ENCODE measurements around the gene SRMS. TPM values are rescaled to one million over a fixed set of nuclear protein-coding genes. Genes with fewer than 3 reads are reported as not detected.

Gene SRMS, protein sequence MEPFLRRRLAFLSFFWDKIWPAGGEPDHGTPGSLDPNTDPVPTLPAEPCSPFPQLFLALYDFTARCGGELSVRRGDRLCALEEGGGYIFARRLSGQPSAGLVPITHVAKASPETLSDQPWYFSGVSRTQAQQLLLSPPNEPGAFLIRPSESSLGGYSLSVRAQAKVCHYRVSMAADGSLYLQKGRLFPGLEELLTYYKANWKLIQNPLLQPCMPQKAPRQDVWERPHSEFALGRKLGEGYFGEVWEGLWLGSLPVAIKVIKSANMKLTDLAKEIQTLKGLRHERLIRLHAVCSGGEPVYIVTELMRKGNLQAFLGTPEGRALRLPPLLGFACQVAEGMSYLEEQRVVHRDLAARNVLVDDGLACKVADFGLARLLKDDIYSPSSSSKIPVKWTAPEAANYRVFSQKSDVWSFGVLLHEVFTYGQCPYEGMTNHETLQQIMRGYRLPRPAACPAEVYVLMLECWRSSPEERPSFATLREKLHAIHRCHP
- under 1 TPM in 1 of 10 donors, not detected in 9; 0.23 TPM for polyA plus RNA-seq (ENCODE audit: insufficient read length in 10 of 10)
- long read RNA-seq, donor 1: 0 reads
- long read RNA-seq, donor 2: 0 reads
- long read RNA-seq, donor 3: 0 reads
- long read RNA-seq, donor 4: 0 reads
- long read RNA-seq, donor 5: 0 reads
- long read RNA-seq, donor 6: 0 reads
- long read RNA-seq, donor 7: 0 reads
- long read RNA-seq, donor 8: 0 reads
- long read RNA-seq, donor 9: 0 reads

DNA sequence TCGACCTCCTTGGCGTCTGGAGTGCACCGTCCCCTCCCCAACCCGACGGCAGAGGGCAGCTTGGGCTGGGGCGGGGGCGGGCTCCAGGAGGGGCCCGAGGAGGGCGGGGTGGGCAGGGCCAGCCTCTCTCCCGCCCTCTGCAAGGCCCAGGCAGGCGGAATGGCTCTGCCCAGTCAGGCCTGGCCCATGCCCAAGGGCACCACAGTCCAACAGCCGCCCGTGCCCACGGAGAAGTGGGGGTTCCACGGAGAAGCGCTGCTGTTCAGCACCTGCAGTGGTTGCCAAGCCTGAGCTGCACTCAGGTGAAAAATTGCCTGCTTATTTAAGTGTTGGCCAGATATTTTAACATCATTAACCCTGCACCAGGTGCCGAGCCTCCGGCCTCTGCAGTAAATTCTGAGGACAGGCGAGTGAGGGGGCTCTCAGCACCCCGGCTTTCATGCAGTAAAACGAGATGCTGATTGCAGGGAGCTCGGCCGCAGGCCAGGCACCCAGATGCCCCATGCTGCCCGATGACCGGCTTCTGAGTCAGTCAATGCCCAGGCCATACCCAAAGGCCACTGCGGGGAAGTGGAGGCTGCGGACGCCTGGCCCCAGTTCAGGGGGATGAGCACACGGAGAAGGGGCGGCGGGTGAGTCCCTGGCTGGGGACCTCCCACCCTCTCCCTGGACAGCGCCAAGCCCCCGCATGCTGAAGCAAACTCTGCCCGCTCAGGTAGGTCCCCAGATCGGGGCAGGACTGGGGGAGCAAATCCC lies at the start of gene SRMS:
Gene SRMS, minus strand, starts transcription at position 25 of the 756 bp plus-strand sequence. CDS start 286 bp downstream, outside the sequence.
- DNase-seq: no peak

DNA sequence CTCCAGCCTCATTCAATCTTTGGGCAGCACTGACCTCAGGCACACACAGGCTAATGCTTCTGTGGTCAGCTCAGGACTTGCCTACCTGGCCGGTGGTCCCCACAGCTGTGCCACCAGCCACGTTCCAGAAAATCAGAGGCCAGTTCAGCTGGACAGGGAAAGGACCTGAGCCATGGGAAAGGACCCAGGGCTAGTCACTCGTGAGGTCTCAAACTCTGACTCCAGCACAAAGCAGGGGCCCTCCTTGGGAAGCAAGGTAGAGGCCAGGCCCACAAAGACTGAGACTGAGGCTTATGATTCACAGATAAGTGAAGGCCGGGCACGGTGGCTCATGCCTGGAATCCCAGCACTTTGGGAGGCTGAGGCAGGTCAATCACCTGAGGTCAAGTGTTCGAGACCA lies 48.9 kb upstream of the SRMS start:
- DNase-seq: no peak

DNA sequence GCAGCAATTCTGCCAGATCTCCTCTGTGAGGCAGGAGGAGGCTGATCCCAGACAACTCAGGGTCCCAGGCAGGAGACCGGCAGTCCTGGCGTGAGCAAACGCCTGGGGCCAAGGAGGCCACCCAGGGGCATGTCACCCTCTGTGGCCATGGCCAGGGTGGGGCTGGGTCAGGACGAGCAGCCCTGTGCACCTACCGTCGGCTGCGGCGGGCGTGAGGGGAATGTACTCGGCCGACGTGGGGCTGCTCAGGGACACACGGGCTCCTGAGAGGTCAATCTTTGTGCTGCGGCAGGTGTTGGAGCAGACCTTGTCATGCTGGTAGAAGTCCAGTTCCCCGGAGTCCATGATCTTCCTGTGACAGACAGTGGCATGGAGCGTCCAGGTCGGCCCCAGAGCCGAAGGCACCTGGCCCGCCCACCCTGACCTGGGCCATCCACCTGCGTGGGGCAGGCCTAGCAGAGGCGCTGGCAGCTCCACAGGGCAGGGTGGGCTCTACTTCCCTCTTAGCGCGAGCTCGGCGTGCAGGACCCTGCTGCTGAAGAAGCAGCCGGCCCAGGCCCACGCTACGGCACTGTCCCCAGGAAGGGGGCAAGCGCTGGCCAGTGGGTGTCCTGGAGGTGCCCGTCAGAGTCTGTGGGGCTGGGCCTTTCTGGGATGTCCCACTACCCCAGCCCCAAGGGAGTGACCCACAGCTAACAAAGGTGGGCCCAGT lies 48.0 kb upstream of the SRMS start:
- DNase-seq: no peak

DNA sequence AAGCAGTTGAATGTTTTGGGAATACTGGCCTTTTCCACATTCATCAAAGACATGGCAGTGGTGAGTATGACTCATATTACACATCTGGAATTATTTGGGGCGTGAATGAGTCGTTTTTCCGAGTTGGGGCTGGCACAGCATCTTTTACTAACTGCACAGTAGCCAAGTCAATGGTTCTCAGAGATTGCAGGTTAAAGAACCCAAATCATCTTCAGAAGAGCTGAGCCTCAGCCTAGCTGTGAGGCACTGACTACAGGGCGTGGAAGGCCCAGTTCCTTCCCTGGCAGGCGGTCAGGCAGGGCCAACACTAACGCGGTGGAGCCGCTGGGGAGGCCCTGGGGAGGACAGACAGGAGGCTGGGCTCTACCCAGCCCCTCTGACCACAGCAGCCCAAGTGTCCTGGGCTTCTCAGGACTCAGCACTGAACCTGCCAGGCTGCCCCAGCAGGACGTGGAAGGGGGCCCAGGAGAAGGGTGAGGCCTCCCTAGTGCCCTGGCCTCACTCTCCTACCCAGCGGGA lies 46.6 kb upstream of the SRMS start:
- DNase-seq: peak in 2 of 3 donors; percentile 39 to 54

DNA sequence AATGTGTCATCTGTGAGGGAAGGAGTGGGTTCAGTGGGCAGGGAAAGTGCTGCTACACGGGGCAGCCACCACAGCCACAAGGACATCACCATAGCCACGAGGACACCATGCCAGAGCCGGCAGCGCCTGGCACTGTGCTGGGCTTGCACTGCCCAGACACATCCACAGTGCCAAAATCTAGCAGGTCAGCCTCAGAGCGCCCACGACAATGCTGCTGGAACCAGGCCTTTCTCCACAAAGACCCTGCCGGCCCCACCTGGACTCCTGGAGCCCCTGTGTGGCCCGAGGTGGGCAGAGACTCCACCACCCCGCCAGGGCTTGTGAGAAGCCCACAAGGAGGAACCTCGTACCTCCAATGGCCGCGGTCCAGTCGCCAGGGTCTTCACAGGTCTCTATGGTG lies 45.1 kb upstream of the SRMS start:
- DNase-seq: no peak

DNA sequence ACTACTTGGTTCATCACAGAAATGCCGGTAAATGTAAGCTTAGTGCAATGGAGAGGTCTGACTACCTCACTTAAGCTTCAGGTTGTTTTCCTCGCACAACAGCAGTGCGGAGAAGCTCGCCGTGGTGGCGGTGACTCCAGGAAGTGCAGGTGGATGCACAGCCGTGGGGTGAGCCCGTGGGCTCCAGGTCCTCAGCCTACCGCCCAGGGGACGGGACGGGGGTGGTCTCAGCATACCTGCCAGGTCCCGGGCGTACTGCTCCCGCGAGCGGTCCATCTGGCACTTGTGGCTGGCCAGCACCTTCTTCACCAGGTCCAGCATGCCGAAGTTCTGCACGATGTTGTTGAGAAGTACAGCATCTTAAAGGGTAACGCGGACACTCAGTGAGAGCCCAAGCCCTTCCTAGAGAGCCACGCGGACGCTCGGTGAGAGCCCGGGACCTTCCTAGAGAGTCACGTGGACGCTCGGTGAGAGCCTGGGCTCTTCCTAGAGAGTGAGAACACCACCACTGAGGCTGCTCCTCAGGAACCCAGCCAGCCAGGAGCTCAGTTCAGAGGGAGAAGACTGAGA lies 44.3 kb upstream of the SRMS start:
- no peak for DNase-seq

DNA sequence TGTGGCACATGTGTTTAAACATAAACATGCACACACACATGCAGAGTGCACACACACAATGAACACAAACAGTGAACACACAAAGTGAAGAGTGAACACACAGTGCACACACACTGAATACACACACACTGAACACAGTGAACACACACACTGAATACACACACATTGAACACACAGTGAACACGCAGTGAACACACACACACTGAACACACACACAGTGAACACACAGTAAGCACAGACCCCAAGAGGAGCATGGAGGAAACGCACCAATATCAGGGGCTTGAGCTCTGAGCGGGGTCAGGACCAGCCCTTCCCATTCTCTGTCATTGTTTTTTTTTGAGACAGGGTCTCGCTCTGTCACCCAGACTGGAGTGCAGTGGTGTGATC lies 43.6 kb upstream of the SRMS start:
- DNase-seq: no peak

DNA sequence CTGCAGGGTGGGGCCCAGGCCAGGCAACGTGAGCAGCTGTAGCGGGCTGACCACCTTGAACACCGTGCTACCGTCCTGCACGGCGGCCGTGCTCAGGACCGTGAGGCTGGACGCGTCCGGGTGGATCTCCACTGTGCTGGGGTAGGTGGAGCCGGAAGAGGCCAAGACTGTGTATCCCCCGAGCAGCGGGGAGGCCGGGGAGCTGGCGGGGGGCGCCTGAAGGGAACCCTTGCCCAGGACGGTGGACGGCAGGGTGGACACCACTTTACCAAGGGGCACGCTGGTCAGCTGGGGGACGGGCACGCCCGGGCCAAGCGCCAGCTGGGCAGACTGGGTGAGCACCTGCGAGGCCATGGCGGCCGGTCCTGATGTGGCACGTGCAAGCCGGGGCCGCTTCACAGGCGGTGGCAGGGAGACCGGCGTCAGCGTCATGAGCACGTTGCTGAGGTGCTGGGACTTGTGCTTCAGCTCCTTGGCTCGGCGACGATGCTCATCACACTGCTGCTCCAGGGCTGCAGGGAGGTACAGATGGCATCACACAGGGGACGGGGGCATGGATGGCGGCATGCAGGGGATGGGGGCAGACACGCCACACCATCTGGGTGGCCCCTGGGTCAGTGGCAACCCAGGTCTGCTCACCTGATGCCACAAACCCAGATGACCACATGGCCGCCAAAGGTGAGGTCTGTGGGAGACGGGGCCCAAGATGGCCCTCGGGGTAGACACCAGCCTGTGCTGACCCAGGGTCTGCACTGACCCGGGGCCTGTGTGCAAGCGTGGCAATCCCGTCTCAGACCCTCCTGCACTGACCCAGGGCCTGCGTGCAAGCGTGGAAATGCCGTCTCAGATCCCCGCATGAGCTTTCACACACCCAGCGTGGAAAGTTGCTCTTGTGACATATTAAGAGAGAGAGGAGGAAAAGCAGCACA lies 42.9 kb upstream of the SRMS start:
- no peak for DNase-seq

DNA sequence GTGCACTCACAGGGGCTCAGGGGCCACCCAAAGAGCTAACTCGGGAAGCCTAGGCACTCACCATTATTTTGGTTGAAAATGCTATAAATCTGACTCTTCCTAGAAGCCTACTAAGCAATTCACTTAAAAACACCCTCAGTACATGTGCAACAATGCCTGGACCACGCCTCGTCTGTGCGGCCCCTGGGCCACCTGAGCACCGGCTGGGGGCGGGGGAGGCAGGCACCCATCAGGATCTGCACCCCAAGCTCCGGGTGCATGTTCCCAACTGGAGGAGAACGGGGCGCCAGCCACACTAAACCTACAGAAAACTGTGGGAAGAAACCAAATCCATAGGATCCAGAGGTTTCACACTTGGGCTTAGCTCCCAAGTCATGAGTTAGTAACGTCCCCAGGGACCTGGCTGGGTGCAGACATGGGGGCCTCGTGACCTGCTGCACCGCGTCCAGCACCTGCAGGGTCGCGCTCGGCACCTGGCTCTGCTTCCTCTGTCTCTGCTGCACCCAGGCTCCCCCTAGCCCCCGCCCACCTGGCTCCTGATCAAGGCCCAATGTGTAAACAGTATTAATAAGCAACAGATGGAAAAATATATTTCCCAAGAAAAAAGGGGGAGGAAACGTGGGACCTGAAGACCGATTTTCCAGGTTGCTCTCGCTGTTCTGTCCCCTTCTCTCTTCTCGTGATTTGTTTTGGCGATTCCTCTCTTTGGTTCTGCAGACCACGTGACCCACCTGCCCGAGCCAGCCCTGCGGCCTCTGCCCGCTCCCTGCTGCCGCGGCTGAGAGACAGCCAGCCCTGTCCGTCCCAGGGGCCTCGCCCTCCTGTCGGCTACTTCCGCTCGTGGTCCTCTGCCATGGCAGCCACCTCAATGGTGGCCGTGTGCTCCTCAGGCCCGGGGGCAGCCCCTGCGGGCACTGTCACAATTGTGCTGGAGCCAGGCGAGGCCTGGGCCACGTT lies 42.0 kb upstream of the SRMS start:
- DNase-seq: peak in 1 of 3 donors; percentile 39

DNA sequence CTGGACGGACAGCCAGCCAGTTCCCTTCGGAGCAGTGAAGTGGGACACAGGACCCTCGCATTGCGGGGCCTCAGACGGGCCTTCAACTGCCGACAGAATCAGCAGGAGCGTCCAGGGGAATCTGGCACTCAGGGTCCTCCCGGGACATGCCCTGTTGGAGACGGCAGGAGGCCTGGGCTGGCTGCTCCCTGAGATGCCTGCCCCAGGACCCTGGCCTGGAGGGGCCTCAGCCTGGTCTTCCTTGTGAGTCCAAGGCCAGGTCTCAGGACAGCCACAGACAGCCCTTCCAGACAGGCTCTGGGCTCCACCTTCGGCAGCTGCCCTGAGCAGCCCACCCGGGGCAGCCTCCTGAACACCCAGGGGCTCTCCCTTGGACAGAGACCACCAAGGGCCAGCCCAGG lies 41.1 kb upstream of the SRMS start:
- DNase-seq: no peak

DNA sequence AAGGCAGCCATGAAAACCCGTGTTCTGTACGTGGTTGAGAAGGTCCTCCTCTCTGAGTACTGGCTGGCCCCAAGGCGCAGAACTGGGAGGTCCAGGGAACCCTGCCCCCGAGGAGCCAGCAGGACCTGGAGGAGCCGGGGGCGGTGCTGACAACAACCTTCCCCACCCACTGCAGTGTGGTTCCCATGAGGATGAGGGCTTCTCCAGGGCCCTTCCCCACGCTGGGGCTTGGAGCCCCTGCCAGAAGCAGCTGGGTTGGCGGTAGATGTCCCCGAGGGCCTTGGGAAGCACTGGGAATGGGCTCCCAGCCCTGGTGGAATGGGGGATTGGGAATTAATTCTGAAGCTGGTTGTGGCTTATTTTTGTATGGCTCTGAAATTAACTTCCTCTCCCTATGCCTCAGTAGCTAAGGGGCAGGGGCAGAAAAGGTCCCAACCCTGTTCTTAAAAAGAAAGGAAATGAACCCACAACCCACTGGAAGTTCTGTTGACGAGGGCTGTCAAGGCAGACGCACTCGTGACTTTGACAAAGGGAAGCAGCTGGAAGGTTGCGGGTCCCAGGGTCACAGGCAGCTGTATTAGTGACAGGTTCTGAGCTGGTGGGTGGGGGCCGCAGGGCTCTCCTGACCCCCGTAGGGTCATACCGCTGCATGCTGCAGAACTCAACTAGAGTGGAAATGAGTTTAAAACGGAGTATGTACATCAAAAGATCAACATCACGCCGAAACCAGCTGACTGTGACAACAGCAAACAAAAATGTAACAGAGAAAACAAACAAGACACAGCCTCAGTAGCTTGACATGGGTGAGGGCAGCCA lies 40.4 kb upstream of the SRMS start:
- DNase-seq: peak in 1 of 3 donors; percentile 39

DNA sequence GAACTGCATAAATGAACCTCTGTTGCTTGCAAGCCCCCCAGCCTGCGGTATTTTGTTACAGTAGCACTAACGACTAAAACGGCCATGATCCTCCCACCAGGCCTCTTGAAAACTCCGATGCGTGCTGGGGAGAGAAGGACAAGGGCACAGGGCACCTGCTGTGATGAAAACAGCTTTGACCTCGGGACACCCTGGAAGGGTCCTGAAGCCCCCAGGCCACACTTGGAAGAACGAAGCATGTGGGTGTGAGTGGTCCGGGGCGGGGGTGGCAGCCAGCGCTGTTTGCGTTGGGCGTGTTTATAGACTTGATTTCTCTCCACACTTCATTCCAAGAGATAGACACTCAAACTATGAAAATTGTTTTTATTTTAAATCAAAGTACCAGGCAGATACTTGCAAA lies 39.7 kb upstream of the SRMS start:
- no peak for DNase-seq

DNA sequence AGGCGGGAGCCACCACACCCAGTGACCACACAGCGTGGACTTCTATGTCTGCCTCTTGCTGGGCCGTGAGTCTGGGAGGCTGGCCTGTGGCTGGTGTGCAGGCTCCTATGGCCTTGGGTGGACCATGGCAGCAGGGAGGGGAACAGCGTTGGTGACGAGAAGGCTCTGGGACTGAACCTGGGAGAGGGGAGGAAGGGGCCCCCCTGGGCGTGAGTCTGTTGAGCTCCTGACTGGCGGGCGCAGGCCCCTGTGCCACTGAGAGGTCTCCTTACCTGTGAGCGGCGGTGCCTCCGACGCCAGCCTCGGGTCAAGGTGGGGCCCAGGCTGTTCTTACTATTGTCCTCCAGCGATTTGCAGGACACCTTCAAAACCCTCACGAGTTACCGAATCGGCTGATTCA lies 39.2 kb upstream of the SRMS start:
- no peak for DNase-seq

DNA sequence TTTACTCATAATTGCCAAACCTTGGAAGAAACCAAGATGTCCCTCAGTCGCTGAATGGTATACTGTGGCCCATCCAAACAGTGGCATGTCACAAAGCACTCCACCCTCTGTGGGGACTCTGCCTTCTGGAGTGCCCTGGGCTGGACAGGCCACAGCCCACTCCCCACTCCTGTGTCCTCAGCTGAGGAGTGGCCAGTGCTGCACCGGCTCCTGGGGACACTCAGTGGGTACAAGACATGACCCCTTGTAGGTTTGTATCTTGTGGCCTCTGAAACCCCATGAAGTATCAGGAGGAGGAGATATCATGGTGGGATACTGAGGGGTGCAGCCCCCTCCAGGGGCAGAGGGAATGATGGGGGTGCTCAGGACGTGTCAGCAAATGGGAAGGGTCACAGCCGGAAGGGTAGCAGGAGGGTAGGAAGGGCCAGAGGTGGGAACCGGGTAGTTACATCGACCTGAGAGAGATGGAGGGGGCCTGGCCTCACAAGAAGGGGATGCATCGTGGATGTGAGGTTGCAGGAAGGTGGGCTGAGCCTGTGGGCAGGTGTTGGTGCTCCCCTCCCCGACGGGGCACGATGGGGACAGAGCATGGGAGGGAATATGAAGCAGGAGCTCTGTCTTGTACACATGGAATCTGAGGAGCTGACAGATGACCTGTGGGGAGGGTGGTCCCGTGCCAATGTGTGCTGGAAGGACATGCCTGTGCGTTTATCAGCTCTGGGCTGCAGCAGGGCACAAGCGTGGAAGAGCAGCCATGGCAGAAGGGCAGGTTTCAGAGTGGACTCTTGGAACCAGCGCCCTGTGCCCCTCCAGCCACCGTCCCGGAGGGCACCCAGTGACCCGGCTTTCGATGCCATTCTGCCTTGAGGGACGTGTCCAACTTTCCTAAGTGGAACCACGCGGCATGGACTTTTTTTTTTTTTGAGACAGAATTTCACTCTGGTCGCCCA lies 38.3 kb upstream of the SRMS start:
- DNase-seq: no peak

DNA sequence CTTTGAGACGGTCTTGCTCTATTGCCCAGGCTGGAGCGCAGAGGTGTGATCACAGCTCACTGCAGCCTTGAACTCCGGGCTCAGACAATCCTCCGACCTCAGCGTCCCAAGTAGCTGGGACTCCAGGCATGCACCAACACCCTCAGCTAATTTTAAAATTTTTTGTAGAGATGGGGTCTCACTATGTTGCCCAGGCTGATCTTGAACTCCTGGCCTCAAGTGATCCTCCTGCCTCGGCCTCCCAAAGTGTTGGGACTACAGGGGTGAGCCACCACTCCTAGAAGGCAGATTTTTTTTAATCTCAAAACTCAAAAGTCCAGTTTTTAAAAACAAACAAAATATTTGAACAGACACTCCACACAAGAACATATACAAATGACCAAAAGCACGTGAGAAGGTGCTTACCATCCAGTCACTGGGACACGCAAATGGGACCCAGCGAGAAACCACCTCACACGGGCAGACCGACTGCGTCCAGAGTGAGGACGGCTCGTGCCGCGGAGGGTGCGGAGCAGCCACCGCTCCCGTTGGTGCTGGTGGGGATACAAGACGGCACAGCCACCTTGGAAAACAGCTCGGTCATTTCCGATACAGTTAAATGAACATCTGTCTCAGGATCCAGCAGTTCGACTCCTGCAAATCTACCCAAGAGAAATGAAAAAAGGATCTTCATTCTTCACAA lies 35.0 kb upstream of the SRMS start:
- no peak for DNase-seq

DNA sequence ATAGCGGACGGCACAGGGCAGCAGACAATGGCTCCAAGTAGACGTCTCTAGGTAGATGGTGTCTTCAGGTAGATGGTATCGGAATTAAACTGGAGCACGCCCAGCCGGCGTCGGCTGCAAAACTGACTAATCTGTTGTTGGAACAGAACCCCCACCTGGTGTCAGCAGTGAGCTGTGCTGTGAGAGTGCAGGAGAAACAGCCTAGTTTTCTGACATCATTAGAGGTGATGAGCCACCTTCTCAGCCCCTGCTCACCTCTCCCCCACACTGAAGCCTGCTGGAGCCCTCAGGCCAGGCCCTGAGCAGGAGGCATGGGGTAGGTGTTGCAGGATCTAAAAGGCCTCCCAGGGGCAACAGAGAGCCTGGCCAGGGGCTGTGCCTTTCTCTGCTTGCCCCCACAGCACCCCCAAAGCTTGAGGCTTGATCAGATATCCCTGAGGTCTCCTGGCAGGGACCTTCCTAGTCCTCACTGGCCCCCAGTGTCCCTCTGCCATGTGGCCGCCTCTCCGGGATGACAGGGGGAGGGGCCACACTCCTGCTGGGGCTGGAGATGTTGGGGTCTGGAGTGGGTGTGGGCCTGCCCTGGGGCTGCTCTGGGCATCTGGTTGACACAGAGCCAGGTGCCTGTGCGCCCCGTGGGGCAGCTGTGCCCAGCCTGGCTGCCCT lies 33.4 kb upstream of the SRMS start:
- no peak for DNase-seq

Data from muscle of back (tissue), 13 donors.